H54 (cell line): Measurements from ENCODE around the gene IQGAP1.

Source experiments
- DNase-seq: peaks from one replicate; pipeline ENCODE4 v3.0.0; 2011; ENCODE audit warnings: low spot score, mixed read lengths; ENCODE audit not compliant: insufficient read length
- FAIRE-seq: peaks from 3 replicates; lab custom pipeline; 2011; peaks lifted over from hg19 to GRCh38; lab: Jason Lieb, UNC
- POLR2A ChIP-seq: IDR thresholded peaks from 2 replicates; pipeline ENCODE4 v1.6.1; 2011; ENCODE audit warnings: low read depth, mild to moderate bottlenecking, low read length

The IQGAP1 gene

DNA sequence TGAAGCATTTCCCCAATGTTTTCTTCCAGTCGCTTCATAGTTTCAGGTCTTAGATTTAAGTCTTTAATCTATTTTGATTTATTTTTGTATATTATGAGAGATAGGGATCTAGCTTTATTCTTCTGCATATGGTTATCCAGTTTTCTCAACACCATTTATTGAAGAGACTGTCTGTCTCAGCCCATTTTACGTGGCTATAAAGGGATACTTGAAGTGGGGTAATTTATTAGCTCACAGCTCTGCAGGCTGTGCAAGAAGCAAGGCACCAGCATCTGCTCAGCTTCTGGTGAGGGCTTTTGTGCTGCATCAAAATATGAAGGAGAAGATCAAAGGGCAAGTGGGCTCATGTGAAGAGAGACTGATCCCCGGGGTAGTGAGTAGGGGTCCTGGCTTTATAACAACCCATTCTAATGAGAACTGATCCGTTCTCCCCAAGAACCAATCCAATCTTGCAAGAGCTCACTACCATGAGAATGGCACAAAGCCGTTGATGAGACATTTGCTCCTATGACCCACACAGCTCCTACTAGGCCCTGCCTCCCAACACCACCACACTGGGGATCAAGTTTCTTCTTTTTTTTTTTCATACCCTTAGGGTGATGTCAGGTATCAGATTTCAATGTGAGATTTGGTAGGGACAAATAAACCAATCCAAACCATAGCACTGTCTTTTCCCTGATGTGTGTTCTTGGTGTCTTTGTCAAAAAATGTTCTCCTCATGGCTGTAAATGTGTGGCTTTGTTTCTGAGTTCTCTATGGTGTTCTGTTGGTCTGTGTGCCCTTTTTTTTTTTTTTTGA is 63.2 kb downstream of the IQGAP1 start:
- no peak for FAIRE-seq
- DNase-seq: no peak
- no peak for TF ChIP-seq POLR2A

DNA sequence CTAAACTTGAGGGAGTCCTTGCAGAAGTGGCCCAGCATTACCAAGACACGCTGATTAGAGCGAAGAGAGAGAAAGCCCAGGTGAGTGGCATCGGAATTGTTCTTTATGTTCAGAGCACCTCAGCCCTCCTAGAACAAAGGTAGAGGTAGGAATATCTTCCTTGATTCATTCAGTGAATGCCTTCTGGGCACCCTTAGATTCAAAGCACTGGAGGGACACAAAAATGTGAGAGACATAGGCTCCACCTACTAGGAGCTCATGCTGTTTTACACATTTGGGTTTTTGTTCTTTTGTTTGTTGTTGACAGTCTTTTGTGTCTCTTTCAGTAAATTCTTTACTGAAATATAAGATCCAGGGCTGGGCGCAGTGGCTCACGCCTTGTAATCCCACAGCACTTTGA is 68.2 kb downstream of the IQGAP1 start:
- TF ChIP-seq POLR2A: no peak
- FAIRE-seq (no peak), DNase-seq (no peak)

GRCh38 chr15:90458061-90458460 is 70.0 kb downstream of the IQGAP1 start:
- TF ChIP-seq POLR2A: no peak
- FAIRE-seq (no peak), DNase-seq (no peak)

DNA sequence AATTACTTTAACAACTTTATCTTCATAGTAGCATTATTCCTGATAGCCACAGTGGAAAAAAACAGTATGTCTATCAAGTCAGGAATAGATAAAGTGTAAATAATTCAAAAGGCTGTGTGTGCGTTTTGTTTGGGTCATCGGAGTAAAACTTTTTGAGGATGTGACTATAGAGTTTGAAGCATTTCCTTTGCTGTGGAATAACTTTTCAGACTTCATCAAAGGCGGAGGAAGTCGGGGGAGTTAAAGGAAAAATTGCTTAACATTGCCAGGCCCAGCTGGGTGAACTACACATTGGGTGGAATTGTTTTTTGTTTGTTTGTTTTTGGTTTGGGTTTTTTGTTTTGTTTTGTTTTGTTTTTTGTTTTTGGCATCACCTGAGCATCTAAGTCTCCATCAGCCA is 71.3 kb downstream of the IQGAP1 start:
- FAIRE-seq (no peak), DNase-seq (no peak)
- TF ChIP-seq POLR2A: no peak

DNA sequence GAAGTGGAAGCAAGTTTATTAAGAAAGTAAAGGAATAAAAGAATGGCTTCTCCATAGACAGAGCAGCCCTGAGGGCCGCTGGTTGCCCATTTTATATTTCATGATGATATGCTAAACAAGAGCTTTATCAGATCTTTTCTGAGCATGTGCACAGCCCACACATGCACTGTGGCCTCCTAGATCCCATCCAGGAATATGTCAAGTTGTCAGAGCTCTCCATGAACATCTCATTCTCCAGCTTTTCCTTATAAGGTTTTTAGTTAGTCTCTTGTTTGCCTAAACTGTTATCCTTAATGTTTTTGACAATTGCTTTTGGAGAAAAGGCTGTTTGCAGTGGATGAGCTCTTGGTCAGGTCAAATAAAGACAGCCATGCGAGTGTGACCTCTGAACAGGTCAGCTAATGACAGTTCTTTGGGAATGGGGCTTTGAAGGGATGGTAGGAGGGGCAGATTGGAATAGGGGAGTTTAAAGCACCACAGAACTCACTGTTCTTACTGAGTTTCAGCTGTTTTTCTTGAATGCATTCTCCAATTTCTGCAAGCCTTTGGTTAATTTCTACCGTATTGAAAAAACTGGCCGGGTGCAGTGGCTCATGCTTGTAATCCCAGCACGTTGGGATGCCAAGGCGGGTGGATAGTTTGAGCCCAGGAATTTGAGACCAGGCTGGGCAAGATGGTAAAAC is 72.2 kb downstream of the IQGAP1 start:
- TF ChIP-seq POLR2A: no peak
- no peak for FAIRE-seq
- no peak for DNase-seq

DNA sequence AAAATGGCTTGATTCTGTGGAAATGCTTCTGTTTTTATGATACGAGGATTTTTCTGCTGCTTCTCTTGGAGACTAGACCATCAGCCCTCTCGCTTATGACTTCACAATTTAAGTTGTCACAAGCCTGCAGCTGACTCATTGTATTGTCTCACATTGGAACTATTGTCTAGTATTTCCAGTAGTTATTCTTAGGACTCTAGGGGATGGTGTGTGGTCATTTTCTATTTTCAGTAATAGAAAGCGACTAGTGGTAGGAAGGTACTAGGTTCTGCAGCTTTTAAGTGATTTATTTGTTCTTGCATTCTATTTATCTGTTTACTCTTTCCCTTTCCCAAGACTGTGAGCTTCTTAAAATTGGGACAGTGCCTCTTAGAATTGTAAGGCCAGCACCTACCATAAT is 75.3 kb downstream of the IQGAP1 start:
- DNase-seq: peak; percentile 17
- no peak for FAIRE-seq
- TF ChIP-seq POLR2A: no peak

GRCh38 chr15:90465140-90465929 is 77.3 kb downstream of the IQGAP1 start:
- FAIRE-seq (no peak), DNase-seq (no peak)

GRCh38 chr15:90465930-90466567 is 78.0 kb downstream of the IQGAP1 start:
- no peak for FAIRE-seq
- no peak for TF ChIP-seq POLR2A
- DNase-seq: no peak

More at GRCh38 chr15:90465140-90465929, 77.3 kb downstream of the IQGAP1 start:
- no peak for TF ChIP-seq POLR2A

DNA sequence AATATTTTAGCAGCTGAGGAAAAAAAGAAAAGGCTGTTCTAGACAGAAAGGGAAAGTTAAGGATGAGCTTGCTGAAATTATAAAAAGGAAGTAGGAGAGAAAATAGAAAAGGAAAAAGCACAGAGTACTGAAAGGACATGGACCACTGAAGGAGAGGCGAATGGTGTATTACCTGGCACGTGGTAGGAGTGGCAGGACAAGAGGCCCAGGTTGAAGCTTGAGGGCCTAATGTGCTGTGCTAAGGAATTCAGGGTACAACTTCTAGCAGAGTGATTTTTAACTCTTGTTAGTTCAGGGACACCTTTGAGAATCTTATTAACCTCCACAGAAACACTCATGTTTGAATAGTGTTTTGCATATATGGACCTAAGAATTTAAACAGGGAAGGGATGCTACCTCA is 81.7 kb downstream of the IQGAP1 start:
- no peak for FAIRE-seq
- TF ChIP-seq POLR2A: no peak
- DNase-seq: no peak

GRCh38 chr15:90470453-90470852 is 82.4 kb downstream of the IQGAP1 start:
- no peak for TF ChIP-seq POLR2A
- DNase-seq (no peak), FAIRE-seq (no peak)

- FAIRE-seq: no peak
- DNase-seq: no peak
- TF ChIP-seq POLR2A: no peak
Observed at GRCh38 chr15:90471126-90471525, 83.1 kb downstream of the IQGAP1 start.

DNA sequence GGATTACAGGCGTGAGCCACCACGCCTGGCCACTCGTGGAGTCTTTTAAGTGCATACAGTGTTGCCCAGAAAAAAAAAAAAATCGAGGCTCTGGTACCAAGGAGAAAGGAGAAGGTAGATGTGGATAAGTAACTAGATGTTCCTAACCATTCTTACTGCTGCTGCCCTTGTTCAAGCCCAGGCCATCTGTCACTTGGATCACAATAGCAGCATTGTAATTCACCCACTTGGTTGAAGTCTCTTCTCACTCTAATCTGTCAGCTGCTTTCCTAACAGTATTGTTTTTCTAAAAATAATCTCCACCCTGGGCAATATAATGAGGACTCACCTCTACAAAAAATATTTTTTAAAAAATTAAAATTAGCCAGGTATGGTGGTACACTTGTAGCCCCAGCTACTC is 83.7 kb downstream of the IQGAP1 start:
- TF ChIP-seq POLR2A: no peak
- DNase-seq: no peak
- no peak for FAIRE-seq

GRCh38 chr15:90478846-90479481 is 90.9 kb downstream of the IQGAP1 start:
- FAIRE-seq (no peak), DNase-seq (no peak)
- no peak for TF ChIP-seq POLR2A
